ENCODE results near the gene GPBP1. TPM values are rescaled to one million over a fixed set of nuclear protein-coding genes. Genes with fewer than 3 reads are reported as not detected.
A peak's percentile ranks its signal among the peaks of the same experiment; 100 is the strongest.
"Not testable (repeated sequence)": the region's sequence is repeated elsewhere in the genome, so short reads cannot be mapped to it uniquely, and the experiment has no call there.

GPBP1 gene
- total and polyA plus RNA-seq, 8 donors, result 55.3 to 171 (median 148) TPM

DNA sequence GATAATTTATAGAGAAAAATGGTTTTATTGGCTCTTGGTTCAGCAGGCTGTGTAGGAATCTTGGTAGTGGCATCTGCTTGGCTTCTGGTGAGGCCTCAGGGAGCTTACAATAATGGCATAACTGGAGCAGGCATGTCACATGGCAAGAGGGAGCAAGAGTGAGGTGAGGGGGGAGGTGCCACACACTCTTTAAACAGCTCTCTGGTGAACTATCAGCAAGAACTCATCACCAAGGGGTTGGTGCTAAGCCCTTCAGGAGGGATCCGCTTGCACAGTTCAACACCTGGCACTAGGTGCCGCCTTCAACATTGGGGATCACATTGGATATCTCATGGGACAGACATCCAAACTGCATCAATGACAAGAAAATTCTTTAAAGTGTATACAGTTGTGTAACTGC lies 10.5 kb downstream of the GPBP1 start:
- H3K4me1 ChIP-seq, result peaks cover 8 to 93% of the 10 kb centered on the region in 2 donors
- intact Hi-C loops (cut with DNase I), result no loop called here

DNA sequence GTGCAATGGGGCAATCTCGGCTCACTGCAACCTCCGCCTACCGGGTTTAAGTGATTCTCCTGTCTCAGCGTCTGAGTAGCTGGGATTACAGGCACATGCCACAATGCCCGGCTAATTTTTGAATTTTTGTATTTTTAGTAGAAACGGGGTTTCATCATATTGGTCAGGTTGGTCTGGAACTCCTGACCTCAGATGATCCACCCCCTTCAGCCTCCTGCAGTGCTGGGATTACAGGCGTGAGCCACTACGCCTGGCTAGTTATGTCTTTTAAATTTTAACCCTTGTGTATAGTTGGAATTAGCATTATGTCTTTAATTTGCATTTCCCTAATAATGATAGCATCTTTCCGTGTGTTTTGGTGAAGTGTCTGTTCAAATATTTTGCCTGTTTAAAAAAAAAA lies 11.5 kb downstream of the GPBP1 start:
- H3K36me3 ChIP-seq, result peaks cover 0 to 11% of the 10 kb centered on the region in 2 donors
- TF ChIP-seq, protein P1, sequence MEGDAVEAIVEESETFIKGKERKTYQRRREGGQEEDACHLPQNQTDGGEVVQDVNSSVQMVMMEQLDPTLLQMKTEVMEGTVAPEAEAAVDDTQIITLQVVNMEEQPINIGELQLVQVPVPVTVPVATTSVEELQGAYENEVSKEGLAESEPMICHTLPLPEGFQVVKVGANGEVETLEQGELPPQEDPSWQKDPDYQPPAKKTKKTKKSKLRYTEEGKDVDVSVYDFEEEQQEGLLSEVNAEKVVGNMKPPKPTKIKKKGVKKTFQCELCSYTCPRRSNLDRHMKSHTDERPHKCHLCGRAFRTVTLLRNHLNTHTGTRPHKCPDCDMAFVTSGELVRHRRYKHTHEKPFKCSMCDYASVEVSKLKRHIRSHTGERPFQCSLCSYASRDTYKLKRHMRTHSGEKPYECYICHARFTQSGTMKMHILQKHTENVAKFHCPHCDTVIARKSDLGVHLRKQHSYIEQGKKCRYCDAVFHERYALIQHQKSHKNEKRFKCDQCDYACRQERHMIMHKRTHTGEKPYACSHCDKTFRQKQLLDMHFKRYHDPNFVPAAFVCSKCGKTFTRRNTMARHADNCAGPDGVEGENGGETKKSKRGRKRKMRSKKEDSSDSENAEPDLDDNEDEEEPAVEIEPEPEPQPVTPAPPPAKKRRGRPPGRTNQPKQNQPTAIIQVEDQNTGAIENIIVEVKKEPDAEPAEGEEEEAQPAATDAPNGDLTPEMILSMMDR (IDR thresholded peaks at IDR 0.05), result no peak
- H3K4me3 ChIP-seq, result no peak overlapping the region
- ATAC-seq (no peak), DNase-seq (no peak)
- H3K27ac ChIP-seq, result no peak overlapping the region
- H3K9me3 ChIP-seq, result no peaks in the 10 kb centered on the region
- peaks cover 0 to 91% of the 10 kb centered on the region in 2 donors for H3K4me1 ChIP-seq
- no peaks in the 10 kb centered on the region for H3K27me3 ChIP-seq
- intact Hi-C loops (cut with DNase I), result no loop called here

More for the DNA sequence above, 10.5 kb downstream of the GPBP1 start:
- H3K27ac ChIP-seq, result no peak overlapping the region
- H3K36me3 ChIP-seq, result peaks cover 0 to 11% of the 10 kb centered on the region in 2 donors
- H3K9me3 ChIP-seq, result no peaks in the 10 kb centered on the region
- no peak for ATAC-seq
- TF ChIP-seq, protein P1 (IDR thresholded peaks at IDR 0.05), result no peak
- no peak for DNase-seq
- H3K4me3 ChIP-seq, result no peak overlapping the region
- no peaks in the 10 kb centered on the region for H3K27me3 ChIP-seq

DNA sequence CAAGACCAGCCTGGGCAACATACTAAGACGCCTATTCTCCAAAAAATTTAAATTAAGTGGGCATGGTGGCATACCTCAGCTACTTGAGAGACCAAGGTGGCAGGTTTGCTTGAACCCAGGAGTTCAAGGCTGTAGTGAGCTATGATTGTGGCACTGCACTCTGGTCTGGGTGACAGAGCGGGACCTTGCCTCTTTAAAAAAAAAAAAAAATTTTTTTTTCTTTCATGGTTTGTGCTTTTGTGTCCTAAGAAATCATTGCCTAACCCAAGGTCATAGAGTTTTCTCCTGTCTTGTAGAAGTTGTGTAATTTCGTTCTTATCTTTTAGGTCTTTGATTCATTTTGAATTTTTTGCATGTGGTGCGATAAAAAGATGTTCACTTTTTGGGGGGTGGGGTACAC lies 12.3 kb downstream of the GPBP1 start:
- Histone ChIP-seq H3K27ac (no peak overlapping the region), H3K27me3 (no peaks in the 10 kb centered on the region), H3K4me1 (peaks cover 0 to 91% of the 10 kb centered on the region in 2 donors), H3K36me3 (peaks cover 0 to 11% of the 10 kb centered on the region in 2 donors), H3K4me3 (no peak overlapping the region), H3K9me3 (no peaks in the 10 kb centered on the region)
- ATAC-seq (peak; percentile 17), DNase-seq (no peak)
- TF ChIP-seq, protein P1 (IDR thresholded peaks at IDR 0.05), result no peak
- intact Hi-C loops (cut with DNase I), result no loop called here

DNA sequence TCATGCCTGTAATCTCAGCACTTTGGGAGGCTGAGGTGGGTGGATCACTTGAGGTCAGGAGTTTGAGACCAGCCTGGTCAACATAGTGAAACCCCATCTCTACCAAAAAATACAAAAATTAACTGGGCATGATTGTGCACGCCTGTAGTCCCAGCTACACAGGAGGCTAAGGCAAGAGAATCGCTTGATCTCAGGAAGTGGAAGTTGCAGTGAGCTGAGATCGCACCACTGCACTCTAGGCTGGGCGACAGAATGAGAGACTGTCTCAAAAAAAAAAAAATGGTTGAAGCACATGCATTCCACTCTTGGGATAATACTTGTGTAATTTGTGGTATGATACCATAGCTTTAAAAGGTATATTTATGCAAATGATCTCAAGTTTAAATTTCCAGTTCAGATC lies 14.1 kb downstream of the GPBP1 start:
- H3K27ac ChIP-seq; H3K9me3 ChIP-seq; intact Hi-C loops (cut with DNase I); DNase-seq; ATAC-seq; H3K4me3 ChIP-seq; H3K27me3 ChIP-seq: not testable (repeated sequence)
- peaks cover 0 to 18% of the 10 kb centered on the region in 2 donors for H3K36me3 ChIP-seq
- H3K4me1 ChIP-seq, result peaks cover 0 to 81% of the 10 kb centered on the region in 2 donors

DNA sequence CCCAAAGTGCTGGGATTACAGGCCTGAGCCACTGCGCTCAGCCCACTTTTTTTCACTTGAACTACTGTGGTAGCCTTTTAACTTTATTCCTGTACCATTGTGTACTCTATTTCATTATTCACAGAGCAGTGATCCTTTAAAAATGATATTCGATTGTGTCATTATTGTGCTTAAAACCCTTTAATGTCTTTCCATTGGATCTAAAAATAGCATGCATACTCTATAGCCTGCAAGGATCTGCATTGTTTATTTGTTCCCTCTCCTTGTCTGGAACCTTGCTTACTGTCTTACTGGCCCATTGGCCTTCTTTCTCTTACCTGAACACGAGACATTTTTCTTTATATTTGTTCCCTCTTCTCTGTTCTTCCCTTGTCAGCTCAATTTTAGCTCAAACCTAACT lies 15.7 kb downstream of the GPBP1 start:
- Histone ChIP-seq H3K36me3 (peaks cover 0 to 17% of the 10 kb centered on the region in 2 donors), H3K4me3 (no peak overlapping the region), H3K27ac (no peak overlapping the region), H3K9me3 (no peaks in the 10 kb centered on the region), H3K27me3 (no peaks in the 10 kb centered on the region), H3K4me1 (peaks cover 0 to 79% of the 10 kb centered on the region in 2 donors)
- TF ChIP-seq, protein P1 (IDR thresholded peaks at IDR 0.05), result no peak
- intact Hi-C loops (cut with DNase I), result no loop called here
- DNase-seq, result no peak
- no peak for ATAC-seq

DNA sequence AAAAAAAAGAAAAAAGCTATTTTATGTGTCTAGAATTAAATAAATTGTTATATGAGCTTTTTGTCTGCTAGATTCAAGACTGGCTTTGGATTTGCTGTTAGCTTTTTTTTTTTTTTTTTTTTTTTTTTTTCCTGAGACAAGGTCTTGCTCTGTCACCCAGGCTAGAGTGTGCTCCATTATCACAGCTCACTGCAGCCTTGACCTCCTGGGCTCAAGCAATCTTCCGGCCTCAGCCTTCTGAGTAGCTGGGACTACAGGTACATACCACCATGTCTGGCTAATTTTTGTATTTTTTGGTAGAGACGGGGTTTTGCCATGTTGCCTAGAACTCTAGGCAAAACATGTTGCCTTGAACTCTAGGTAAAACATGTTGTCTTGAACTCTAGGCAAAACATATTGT lies 16.7 kb downstream of the GPBP1 start:
- ATAC-seq (no peak), DNase-seq (no peak)
- TF ChIP-seq, protein P1 (IDR thresholded peaks at IDR 0.05), result no peak
- peaks cover 0 to 22% of the 10 kb centered on the region in 2 donors for H3K36me3 ChIP-seq
- H3K4me1 ChIP-seq, result peaks cover 0 to 76% of the 10 kb centered on the region in 2 donors
- no peak overlapping the region for H3K27ac ChIP-seq
- H3K27me3 ChIP-seq, result no peaks in the 10 kb centered on the region
- no peaks in the 10 kb centered on the region for H3K9me3 ChIP-seq
- intact Hi-C loops (cut with DNase I), result no loop called here
- no peak overlapping the region for H3K4me3 ChIP-seq

Data from left lung (tissue), 10 donors.